Adrenal gland (tissue), 5 donors: ENCODE data around the gene JUP.

ENCODE experiments used
- CTCF ChIP-seq, 6 experiments: fragments of 450-650 bp in 4 of 6; fragments of 200-600 bp in 2 of 6; sonication (generic) in 1 of 6; IDR thresholded peaks; 1 replicate in 5 of 6; 2 replicates in 1 of 6; pipeline versions ENCODE4 v1.5.1 to v1.8.0; 2016 to 2021; ENCODE audit warnings: antibody characterized with exemption in 6 of 6, mild to moderate bottlenecking in 2 of 6, moderate library complexity in 1 of 6
- POLR2A ChIP-seq, 2 donors: fragments of 450-650 bp; IDR thresholded peaks; one replicate each; pipeline ENCODE4 v1.6.1; 2017; ENCODE audit warnings: antibody characterized with exemption in 2 of 2, mild to moderate bottlenecking in 2 of 2, moderate library complexity in 1 of 2
- donor health status: DM: no; HTN: no; CAD: no.

- TF ChIP-seq CTCF (IDR thresholded peaks at IDR 0.05), result no peak
- no peak for TF ChIP-seq POLR2A (IDR thresholded peaks at IDR 0.05)
Observed at GRCh38 chr17:41734949-41735313, 51.6 kb downstream of the JUP start.
